GM10847 (cell line): ENCODE measurements around the gene KCND3.

Experiments used
- POLR2A ChIP-seq: IDR thresholded peaks from 2 replicates; pipeline ENCODE4 v1.6.1; 2011; ENCODE audit not compliant: insufficient read length; ENCODE audit errors: extremely low read depth

The KCND3 gene

DNA sequence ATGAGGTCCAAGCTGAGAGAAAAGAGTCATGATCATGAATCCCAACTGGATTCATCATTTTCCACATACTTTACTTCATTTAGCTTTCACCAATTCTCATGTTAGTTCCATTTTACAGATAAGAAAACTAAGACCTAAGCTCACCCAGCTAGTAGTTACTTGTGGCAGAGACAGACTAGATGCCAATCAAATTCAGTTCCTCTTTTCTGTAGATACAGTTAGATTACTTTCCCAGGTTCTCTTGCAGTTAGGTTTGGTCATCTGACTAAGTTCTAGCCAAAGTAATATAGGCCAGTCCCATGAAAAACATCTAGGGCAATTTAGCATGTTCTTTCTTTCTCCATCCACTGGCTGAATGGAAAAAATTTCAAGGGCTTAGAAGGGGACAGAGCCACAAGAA is 8.9 kb upstream of the KCND3 start:
- no peak for TF ChIP-seq POLR2A

DNA sequence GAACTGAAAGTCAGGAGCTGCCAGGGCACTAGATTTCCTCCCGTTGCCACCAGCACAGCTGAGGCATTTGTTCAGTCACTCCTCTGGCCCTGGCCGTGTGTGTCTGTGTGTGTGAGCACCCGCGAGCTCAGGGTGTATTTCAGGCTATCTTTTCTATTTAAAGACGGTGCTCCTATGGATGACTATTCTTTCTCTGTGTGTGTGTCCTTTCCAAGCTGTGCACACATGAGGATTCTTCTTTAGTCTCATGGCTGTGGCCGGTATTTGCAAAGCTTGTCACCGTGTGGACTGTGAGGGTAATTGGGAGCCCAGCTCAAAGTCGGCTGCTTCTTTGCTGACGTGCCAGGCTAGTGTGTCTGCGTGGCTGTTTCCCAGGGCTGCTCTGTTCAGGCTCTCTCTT is 3.0 kb upstream of the KCND3 start:
- no peak for TF ChIP-seq POLR2A

DNA sequence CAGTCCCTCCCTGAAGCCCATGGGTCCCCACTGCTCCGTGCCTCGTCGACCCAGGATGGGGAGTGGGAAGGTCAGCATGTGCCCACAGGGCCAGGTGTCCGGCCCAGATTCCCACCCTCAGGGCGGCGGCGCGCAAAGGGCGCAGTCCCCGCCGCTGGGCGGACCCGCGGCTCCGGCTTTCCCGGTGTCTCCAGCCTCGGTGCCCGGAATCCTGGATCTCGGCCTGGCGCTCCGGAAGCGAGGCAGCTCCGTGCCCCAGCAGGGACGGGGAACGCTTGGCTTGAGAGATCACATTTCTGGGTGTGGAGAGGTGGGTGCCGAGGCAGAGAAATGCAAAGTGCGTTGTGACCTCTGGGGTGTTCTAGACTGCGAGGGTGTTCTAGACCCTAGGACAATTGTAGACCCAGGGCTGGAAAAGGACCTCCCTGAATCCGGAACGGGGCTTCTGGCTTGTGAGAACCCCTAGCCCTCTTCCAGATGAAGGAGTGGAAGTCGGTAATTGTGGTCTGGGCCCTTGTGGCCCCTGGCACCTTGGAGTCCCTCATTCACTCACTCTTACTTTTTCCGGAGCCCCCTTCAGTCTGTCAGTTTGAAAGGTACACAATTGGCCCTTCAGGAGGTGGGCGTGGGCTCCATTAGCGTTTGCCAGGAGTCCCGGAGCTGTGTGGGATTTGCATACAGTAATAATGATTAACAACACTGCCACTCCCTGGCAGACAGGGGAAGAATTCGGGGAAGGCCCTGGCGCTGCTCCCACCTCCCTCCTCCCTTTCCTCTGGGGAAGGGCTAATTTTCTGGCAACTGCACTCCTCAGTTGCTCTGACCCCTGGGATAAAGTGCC is 1.6 kb upstream of the KCND3 start:
- TF ChIP-seq POLR2A = no peak

DNA sequence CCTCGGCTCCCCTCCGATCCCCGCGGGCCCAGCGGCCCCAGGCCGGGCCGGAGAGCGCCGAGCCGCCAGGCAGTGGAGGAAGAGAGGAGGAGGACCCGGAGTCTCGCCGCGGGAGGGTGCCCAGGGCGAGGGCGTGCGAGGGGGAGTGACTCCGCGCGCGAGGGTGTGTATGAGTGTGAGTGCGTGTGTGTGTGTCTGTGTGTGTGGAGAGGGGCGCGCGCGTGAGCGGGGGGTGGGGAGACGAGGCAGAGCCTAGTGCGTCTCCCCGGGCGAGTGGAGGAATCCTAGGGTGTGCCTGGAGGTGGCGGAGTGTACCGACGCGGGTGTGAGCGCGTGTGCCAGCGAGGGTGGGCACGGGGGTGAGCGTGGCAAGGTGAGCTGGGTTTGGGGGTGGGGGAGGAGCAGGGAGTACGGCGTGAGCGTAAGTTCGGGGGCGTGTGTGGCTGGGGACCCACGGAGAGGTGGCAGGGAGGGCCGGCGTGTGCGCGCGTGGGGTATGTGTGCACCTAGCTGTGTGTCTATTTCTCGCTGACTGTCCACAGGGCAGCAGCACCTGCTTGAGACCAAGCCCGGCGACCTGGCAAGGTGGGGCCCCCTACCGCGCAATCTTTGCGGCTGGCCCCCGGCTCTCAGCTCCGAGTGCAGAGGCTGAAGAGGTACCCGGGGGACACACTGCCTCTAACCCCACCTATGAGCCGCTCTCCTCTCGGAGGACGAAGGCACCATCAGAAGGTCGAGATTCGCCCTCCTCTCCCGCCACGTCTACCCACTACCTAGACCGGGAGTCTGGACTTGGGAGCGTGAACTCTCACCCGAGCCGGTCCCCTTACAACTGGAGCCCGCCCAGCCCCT is 784 bp upstream of the KCND3 start:
- no peak for TF ChIP-seq POLR2A

DNA sequence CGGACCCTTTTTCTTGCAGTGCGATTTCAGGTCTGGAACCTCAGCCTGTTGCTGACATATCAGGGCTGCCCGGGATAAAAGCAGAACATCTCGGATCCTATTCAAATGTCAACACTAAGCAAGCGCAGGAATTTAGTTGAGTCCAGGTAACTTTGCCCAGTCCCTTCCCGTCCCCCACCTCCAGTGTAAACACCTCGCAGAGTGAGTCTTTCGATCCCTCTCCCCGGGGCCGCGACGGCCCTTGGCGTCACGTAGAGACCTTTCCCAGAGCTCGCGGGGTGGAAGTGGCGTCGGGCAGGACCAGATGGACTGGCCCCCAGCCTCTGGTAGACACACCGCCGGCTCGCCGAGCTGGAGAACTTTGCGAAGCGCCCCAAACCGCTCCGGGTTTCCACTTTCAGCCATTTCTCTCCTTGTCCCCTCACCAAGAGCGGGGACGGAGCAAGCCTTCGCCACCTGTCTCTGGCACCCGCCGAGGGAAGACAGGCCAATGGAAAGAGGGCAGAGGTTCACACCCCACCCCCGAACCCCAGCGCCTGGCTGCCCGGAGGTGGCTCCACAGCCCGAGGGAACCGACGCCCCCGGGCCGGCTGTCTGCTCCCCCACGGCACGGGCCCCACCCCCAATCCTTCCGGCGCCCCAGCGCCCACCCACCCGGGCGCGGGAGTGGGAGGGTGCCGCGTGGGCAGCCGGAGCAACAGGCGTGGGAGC is 570 bp downstream of the KCND3 start:
- TF ChIP-seq POLR2A = no peak

DNA sequence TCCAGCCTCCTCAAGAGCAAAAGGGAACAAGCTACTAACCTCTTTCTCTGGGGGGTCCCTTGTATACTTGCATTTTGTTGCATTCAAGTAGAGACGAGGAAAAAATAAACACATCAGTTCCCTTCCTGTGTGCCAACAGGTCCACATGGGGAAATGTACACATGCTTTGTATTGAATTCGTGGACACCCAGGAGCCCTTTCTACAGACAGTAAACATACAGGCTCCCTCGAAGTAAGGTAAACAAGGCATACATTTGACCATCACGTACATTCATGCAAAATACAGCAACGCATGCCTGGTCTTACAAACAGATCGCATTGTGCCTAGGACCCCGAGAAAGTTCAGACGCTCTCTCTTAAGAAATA is 1.1 kb downstream of the KCND3 start:
- TF ChIP-seq POLR2A = no peak

DNA sequence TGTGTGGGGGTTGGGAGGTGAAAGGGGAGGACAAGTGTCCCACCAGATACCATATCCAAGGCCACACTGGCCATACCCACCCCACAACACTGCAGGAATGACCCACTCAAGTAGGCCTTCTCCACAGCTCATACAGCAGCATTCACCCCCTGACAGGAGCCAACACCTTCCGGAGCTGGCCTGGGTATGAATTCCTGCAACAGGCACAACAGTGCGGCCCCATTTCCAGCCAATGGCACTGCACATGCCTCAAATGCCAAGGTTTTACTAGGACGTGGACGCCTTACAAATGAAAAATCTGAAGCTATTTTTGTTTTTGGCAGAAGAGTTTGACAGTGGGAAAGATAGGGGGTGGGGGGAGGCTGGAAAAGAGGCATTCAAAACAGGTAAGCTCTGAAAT is 2.0 kb downstream of the KCND3 start:
- no peak for TF ChIP-seq POLR2A

DNA sequence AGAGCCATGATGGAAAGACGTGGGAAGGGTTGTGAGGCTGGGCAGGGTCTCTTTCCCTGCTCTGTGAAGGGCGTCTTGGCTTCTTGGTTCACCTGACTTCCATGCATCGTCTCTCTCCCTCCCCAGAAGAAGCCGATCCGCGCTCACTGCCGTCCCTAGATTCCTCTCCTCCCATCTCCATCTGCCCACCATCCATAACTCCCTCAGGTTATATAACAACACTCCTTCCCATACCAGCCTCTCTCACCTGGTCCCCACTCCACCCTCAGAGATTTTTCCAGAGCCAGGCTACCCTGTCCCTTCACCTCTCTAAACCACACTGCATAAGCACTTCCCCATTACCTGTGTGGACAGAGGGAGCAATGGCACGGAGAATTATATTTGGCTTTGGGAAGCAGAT is 6.0 kb downstream of the KCND3 start:
- no peak for TF ChIP-seq POLR2A

DNA sequence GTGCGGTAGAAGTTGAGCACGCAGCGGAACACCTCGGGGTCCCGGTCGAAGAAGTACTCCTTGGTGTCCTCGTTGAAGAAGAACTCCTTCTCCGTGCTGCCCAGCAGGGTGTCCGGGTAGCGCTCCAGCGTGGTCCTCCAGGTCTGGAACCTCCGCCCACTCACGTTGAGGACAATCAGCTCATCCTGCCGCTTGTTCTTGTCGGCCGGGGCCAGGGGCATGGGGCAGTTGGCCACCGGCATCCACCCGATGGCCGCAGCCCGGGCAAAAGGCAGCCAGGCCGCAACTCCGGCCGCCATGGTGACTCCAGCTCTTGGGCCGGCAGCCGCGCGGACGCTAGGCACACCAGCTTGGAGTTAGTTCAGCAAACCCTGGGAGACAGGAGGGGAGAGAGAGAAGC is 7.0 kb downstream of the KCND3 start:
- TF ChIP-seq POLR2A = no peak

DNA sequence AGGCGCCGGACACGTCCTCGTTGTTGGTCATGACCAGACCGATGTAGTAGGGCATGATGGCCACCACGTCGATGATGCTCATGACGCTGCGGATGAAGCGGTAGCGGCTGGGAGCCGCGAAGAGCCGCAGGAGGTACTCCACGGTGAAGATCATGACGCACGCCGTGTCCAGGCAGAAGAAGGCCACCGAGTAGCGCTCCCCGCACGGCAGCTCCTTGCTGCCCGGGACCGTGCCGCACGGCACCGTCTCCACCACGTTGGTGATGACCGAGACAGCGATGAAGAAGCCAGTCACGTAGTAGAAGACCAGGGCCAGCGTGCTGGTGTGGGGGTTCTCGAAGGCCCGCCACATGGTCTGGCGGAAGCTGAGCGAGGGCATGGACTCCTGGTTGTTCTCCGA is 7.6 kb downstream of the KCND3 start:
- no peak for TF ChIP-seq POLR2A

DNA sequence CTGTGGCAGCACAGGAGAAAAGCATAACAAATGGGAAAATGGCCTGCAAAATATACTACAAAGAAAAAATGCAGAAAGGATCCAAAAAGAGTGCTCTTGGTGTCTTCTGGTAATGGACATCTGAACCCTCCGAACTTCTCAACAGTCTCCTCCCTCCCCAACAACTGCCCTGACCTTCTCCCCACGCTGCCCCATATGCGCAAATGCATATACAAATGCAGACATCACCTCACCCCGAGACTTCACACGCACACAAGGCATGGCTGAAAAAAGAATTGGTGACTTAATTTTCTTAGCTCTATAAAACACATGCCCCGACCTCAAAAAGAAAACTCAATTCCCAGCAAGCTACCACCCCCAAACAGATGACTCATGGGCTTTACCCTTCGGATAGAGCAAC is 8.4 kb downstream of the KCND3 start:
- TF ChIP-seq POLR2A = no peak

DNA sequence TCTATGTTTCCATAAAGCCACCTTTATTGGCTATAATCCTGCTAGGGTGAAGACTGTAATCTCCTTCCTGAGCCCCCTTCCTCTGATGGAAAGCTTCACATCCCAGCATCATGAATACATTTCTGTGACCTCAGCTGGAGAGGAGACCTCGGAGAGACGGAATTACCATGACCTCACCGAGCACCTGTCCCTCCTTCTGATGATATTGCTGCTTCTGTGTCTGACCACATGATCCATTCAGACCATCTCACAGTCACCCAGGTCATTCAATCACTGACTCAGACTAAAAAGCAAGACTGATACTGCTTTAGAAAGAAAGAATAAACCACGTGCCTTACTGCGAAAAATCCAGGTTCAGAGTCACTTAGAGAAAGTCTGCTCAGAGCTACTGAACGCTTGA is 8.8 kb downstream of the KCND3 start:
- TF ChIP-seq POLR2A = no peak

DNA sequence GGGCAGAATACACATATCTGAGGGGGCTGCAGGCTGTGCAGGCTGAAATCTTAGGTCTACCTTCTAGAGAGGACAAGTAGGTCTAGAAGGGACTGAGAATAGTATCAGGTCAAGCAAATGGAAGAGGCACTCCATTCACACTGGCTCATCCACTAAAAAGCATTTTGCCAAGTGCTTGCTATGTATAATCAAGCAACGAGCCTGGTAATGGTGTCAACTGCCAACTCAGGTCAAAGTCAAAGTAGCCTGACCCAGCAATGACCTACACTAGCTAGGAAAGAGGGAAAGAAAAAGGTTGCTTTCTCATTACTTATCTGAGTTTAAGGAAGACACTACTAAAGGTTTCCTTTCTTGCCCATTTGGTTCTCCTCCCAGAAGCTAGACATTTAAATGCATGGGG is 10.8 kb downstream of the KCND3 start:
- no peak for TF ChIP-seq POLR2A

DNA sequence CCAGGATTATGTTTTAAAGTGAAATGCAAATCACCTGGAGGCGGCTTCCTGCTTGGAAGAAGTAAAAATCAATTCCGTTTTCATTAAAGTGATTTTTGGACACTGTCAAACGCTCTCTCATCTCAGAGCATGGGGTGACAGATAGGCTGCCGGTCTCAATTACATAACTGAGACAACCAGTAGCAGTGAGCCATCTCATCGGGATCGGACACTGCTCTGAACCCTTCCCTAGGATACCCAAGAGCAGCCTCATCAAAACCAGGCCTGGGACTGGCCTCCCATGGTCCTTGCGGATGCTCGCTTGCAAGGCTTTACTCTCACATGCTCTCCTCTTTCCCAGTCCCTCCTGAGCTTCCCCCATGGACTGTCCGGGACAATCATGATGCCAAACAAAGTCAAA is 12.1 kb downstream of the KCND3 start:
- TF ChIP-seq POLR2A = no peak

DNA sequence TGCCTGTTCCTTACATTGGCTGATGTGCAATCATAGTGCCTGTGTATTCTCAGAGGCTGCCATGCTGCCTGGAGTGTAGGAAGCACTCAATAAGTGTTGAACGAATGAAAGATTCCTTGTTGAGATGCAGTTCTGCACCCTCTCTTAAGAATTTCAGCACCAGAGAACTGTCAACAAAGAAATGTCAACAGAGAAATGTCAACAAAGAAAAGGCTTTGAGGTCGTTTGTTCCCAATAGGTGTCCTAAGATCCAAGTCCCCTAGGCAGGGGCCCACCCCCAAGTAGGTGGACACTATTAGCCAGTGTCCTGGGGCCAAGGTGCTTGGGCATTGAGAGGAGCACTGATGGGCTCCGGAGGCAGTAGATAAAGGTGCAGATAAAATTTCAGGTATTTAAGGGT is 12.6 kb downstream of the KCND3 start:
- TF ChIP-seq POLR2A = no peak

DNA sequence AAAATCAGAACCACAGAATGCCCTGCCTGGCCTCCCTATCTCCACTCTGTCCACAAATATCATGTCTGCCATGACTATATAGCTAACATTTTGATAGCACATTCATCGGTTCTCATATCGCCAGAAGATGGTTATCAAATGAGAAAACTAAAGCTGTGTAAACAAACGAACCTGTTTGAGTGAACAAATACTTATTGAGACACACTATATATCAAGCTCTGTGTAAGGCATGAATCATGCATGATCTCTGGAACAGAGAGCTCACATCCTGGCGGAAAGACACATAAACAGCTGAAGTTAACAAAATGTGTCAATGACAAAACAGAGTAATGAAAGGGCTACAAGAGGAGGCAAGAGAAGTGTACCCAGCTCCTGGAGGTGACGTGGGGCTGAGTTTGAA is 13.1 kb downstream of the KCND3 start:
- TF ChIP-seq POLR2A = no peak
